NCI-H1092 treated with DMSO at 0.1 percent for 48 hours (cell line): Measurements from ENCODE around the gene VWF.
"Not testable (repeated sequence)": the region's sequence is repeated elsewhere in the genome, so short reads cannot be mapped to it uniquely, and the experiment has no call there.

Experiments used
- DNase-seq: peaks from one replicate; lab custom pipeline; 2025; lab: John Stamatoyannopoulos, UW

VWF gene

DNA sequence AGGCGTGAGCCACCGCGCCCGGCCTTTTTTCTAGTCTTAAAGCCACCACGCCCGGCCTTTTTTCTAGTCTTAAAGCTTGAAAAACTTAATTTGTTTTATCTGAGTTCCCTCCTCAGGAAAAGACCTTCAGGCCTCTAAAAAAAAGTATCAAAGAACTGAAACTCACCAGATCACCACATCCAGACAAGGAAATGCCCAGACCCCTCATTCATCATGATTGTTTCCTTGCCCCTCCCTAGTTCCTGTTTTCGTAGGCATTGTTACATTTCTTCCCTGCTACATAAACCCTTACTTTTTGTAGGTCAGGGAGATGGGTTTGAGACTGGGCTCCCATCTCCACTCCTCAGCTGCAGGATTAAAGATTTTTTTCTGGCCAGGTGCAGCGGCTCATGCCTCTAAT is 21.1 kb upstream of the VWF start:
- DNase-seq: no peak

DNA sequence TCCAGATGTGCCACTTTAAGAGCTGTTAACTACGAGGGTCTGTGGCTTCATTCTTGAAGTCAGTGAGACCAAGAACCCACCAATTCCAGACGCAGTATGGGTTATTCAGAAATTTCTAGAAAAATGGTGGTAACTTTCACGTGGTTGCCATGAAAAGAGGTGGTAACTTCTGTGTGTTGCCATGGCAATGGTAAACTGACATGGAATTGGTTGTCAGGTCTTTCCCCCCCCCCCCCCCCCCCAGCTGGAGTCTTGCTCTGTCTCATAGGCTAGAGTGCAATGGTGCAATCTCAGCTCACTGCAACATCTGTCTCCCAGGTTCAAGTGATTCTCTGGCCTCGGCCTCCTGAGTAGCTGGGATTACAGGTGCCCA is 18.8 kb upstream of the VWF start:
- DNase-seq: no peak

DNA sequence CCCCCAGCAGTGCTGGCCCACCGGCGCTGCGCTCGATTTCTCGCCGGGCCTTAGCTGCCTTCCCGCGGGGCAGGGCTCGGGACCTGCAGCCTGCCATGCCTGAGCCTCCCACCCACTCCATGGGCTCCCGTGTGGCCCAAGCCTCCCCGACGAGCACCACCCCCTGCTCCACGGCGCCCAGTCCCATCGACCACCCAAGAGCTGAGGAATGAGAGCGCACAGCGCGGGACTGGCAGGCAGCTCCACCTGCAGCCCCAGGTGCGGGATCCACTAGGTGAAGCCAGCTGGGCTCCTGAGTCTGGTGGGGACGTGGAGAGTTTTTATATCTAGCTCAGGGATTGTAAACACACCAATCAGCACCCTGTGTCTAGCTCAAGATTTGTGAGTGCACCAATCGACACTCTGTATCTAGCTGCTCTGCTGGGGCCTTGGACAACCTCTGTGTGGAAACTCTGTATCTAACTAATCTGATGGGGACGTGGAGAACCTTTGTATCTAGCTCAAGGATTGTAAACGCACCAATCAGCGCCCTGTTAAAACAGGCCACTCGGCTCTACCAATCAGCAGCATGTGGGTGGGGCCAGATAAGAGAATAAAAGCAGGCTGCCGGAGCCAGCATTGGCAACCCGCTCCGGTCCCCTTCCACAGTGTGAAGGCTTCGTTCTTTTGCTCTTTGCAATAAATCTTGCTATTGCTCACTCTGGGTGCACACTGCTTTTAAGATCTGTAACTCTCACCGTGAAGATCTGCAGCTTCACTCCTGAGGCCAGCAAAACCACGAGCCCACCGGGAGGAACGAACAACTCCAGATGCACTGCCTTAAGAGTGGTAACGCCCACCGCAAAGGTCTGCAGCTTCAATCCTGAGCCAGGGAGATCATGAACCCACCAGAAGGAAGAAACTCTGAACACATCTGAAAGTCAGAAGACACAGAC is 18.2 kb upstream of the VWF start:
- DNase-seq: not testable (repeated sequence)

DNA sequence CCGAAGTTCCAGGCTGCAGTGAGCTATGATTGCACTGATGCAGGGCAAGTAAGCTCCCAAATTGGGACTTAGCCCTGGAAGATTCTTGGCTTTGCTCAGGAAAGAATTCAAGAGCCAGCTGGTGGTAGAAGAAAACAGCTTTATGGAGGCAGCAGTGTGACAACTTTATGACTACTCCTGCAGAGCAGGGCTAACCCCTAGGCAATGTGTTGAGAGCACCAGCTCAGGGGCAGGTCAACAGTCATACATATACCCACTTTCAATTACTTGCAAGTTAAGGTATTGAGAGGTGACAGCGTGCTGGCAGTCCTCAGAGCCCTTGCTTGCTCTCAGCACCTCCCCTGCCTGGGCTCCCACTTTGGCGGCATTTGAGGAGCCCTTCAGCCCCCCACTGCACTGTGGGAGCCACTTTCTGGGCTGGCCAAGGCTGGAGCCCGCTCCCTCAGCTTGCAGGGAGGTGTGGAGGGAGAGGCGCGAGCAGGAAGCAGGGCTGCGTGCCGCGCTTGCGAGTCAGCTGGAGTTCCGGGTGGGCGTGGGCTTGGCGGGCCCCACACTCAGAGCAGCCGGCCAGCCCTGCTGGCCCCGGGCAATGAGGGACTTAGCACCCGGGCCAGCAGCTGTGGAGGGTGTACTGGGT is 17.4 kb upstream of the VWF start:
- not testable (repeated sequence) for DNase-seq

DNA sequence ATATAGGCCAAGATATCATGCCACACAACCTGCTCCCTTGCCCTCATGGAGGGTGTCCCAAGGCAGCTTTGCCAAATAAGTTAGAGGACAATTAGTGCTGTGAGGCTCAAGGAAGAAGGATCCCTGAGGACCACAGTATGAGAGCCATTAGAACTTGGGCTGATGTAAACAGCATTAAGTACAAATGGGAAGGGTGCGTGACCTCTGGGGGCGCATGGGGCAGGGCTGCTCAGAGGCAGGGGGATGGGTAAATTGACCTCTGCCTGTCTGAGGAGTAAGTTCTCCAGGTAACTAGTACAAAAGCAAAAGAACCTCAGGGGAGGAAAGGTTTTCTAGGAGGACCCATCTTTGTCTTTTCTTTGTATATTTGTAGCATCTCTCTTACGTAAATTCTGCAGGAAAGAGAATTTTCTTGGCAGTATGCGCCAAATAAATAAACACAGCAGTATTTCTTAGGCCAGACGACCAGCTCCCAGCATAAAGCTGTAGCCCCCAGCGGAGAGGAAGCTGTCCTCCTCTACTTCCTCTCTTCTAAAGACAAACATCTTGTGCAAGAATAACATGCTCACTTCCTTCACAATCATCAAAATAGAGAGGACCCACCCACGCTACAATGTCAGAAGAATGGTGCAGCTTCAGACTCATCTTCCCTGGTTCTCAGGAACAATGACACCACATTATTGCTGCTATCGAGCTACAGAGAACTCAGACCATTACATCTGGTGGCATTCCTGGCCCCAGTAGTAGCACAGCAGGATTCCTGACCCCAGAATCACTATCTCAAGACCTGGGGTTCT is 16.4 kb upstream of the VWF start:
- DNase-seq: no peak

DNA sequence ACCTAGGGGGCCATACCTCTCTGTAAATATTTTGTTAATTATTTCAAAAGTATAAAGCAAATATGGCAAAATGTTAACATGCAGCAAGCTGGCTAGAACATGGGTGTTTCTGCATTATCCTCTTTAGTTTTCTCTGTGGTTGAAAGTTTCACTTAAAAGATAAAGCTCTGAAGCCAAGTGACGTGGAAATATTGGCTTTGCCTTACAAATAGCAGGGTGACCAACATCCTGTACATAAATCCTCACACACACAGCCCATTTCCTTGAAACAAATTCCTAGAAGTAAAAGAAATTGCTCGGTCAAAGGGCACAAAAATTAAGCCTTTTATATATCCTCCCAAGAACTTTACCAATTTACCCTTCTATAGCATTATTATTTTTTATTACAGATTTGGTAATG is 10.6 kb upstream of the VWF start:
- no peak for DNase-seq

DNA sequence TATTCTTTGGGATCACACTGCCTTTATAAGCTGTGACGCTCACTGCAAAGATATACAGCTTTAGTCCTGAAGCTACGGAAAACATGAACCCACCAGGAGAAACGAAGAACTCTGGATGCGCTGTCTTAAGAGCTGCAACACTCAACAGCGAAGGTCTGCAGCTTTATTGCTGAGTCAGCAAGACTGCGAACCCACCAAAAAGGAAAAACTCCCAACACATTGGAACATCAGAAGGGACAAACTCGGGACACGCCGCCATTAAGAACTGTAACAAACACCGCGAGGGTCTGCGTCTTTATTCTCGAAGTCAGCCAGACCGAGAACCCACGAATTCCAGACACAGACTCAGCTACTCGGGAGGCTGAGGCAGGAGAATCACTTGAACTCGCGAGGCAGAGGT is 9.2 kb upstream of the VWF start:
- no peak for DNase-seq

DNA sequence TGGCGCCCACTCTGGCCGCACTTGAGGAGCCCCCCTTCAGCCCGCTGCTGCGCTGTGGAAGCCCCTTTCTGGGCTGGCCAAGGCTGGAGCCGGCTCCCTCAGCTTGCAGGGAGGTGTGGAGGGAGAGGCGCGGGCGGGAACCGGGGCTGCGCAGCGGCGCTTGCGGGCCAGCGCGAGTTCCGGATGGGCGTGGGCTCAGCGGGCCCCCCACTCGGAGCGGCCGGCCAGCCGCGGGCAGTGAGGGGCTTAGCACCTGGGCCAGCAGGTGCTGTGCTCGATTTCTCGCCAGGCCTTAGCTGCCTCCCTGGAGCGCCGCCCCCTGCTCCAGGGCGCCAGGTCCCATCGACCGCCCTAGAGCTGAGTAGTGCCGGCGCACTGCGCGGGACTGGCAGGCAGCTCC is 8.0 kb upstream of the VWF start:
- no peak for DNase-seq

DNA sequence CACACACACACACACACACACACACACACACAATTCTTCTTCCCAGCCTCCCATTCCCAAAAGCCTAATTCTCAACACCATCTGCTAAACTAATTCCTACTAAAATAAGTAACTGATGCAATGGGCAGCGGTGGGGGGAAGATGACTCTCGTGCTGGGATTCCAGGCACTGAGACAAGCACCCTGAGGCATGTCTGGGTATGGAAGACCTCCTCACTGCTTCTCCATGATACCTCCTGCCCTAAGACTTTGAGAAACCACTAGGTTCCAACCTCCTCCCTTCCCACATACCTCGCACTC is 789 bp upstream of the VWF start:
- DNase-seq: no peak

DNA sequence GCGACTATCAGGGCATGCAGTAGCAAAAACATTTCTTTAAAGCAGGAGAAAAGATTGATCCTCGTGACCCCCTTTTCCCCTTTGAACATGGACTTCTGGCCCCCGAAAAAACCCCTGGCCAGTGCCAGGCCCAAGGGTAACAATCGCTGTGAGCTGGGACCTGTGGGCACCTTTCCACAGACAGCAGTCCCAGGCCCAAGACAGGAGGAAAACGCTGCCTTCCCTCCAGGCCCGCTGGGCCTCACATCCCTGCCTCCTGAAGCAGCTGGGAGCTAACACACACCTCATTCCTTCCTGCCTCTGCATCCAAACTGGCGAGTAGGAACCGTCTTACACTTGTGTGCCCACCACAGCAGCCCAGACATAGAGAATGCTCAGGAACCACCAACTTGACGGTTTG is 1.2 kb downstream of the VWF start:
- no peak for DNase-seq

DNA sequence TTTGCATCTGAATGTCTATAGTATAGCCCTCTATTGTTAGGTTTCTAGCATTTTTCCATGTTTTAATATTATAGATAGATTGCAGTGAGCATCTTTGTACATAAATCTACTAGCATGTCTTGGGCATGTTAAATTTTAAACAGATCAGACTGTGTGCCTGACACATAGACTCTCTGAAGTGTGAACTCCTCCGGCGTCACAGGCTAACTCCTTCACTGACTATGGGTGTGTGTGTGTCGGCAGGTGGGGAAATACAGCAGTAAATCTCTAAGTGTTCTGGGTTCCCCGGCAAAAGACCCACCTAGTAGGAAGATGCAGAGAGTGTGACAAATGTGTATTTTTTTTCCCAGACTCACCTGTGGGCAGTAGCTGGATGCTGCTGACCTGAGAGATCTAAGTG is 2.3 kb downstream of the VWF start:
- no peak for DNase-seq

DNA sequence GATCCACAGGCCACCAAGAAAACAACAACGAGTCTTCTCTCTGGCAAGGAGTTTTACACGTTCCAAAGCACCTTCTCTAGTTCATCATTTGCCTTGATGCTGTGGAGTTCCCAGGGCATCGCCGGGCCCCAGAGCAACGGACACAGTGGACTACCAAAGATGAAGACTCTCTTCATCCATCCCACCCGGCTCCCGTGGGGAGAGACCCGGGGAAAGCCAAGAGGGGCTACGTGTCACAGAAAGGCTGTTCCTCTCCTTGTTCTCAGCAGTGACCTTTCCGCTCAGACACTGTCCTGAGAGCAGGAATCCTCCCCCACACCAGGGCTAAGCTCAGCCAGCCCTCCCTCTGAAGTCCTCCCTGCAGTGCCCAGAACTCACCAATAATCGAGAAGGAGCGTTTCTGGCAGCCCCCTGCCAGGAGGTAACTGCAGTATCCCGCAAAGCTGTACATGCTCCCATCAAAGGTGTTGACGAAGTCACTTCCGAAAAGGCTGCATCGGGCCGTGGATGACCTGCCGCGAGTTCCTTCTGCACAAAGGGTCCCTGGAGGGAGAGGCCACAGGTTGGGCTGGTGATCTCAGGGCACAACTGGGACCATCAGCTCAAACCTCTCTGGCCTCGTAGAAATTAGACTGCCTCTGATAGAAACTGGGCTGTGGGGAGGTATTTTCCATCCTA is 3.5 kb downstream of the VWF start:
- DNase-seq: no peak

DNA sequence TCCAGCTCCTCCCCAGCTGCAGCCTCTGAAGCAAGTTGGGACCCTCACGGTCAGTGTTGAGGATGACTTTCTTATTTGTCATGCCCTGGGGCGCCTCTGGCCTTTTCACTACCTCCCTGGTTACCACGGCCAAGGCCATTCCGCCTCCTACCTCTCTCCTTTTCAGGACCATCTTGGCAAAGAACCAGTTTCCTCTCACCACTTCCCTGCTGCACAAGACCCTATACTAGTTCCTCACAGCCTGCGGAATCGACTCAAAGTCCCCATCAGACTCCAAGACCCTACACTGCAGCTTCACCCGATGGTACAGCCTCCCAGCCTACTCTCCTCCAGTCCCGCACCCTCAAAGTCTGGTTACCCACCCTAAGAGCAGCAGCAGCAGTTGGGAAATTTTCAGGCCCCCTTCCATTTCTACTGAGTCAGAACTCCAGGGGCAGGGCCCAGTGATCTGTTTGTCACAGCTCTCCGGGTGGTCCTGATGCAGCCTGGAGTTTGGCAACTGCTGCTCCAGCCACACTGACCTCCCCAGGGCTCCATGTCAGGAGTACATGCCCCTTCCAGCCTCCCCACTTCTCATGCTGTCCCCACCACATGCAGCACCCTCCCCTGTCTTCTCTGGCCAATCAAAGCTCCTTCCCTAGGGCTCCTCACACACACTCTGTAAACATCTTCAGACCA is 5.4 kb downstream of the VWF start:
- no peak for DNase-seq

DNA sequence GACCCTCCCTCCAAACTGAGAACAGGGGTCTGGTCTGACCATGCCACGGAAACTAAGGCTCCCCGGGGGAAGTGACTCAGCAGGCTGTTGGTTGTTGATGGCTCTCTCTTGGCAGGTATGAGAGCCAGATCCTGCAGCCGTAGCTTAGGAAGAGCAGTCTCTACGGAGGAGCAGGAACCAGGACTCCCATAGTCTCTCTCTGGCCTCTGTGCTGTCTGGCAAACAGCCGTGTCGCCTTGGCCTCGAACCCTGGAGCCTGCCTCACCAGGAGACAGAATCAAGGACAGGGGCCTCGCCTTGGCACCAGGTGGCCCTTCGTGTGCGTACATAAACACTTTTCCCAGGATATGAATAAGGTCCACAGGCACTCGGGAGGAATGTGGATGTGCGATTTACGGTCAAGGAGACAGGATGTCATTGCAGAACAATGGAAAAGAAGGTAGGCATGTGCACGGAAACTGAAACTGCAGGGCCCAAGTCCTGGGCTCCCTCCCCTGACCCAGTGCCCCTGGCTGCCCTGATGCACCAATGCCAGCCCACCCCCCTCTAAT is 7.9 kb downstream of the VWF start:
- no peak for DNase-seq

DNA sequence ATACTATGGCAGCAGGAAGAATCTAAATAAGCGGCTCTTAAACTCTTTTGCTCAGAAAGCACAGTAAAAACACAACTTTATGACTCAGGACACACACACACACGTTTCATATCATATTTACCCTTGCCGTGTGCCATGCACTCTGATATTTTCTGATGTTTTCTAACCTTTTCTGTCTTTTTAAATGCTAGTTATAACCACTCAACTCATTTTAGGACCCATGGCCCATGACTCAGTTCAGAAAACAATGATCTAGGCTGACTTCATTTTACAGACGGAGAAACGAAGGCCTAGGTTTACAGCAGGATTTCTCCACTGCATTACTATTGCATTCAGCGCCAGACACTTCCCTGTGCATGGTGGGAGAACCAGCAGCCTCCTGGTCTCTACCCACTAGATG is 9.1 kb downstream of the VWF start:
- no peak for DNase-seq

DNA sequence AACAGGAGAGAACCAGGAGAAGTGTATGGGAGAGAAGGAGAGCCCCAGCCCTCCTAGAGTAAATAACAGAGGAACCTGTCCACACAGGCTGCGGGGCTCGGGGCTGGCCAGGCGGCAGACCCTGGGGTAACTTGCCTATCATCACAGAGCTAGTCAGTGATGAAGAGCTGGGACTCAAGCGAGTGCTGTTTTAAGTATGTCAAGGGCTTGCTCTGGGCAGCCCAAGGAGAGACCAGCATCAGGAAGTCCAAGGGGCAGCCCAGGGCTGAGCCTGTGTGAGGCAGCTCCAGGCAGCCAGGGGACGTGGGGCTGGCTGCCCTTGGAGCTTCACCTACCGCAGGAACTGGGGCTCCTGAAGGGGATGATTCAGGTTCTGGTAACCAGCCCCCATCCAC is 10.0 kb downstream of the VWF start:
- no peak for DNase-seq

DNA sequence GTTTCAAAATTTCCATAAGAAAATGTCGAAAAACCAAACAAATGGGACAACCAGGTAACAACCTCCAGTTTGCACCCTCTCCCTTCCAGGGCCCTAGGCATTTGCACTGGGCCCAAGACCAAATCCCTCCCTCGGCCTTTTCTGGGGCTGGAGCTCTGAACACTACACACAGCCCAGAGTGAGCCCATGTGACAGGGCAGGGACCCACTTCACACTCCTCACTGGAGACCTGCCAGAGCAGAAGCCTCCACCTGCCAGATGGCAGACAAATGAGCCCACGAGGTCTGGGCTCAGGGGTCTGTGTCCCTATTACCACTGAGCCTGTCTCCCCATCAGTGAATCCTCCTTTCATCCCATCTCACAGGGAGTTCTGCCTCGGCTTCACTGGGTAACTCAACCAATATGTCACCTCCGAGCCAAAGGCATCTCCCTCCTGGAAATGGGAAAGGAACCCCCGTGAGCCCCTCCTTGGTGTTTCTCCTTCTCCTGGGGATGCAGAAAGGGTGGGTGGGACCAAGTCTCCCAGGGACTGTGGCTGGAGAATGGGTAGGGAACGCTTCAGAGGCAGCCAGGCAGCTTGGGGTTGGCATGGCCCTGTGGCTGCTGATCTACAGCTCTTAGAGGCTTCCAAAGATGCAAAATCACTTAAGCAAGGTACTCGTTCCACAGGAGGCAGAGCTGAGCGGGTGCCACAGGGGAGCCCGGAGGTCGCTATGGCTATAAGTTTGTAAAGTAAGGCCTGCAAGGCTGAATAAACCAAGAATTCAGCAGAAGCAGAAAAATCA is 10.6 kb downstream of the VWF start:
- no peak for DNase-seq

DNA sequence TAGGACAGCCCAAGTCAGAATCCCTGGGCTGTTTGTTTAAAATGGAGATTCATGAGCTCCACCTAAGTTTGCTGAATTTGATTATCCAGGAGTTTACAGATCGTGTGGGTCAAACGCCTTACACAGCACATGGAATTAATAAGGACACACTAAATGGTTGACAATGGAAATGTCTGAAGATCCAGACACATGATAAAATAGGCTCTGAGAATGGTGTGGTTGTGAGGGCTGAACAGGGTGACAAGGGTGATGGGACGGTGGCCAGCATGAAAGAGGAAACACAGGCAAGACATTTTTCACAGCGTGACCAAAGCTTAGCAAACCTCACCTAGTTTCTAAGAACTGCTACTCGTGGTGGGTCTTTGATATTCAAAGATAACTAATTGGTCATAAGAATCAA is 12.5 kb downstream of the VWF start:
- no peak for DNase-seq

DNA sequence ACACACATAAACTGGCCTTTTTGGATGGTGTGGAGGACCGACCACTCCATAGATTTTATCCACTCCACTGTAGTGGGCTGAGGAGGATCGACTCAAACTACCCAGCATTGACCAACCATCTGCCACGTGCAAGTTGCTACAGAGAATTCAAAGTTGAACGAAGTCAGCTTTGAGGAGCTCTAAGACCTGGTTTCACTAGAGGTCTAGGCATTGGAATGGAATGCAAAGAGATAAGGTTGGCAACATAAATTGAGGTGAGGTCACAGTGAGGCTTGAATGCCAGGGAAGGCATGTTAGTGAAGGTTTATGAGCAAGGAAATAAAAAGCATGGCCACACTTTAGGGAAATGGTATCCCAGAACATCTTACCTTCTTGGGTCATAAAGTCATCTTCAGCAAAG is 14.5 kb downstream of the VWF start:
- DNase-seq: no peak

DNA sequence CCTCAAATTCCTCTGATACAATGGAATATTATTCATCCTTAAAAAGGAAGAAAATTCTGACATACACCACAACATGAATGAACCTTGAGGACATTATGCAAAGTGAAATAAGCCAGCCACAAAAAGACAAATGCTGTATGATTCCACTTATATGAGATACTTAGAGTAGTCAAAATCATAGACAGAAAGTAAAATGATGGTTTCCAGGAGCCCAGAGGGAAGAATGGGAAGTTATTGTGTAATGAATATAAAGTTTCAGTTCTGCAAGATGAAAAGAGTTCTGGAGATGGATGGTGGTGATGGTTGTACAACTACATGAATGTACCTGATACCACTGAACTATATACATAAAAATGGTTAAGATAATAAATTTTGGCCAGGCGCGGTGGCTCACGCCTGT is 18.3 kb downstream of the VWF start:
- no peak for DNase-seq

DNA sequence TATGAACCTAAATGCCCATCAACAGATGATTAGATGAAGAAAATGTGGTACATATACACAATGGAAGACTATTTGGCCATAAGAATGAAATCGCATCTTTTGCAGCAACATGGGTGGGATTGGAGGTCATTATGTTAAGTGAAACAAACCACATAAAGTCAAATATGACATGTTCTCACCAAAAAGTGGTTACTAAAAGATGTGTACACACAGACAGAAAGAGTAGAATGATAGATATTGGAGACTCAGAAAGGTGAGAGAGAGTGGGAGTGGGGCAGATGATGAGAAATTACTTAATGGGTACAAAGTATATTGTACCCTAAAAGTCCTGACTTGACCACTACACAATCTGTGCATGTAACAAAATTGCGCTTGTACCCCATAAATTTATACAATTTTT is 19.6 kb downstream of the VWF start:
- DNase-seq: no peak
